ENCODE measurements around the gene AKIP1. TPM values are rescaled to one million over a fixed set of nuclear protein-coding genes. Genes with fewer than 3 reads are reported as not detected.
A peak's percentile ranks its signal among the peaks of the same experiment; 100 is the strongest.
"Not testable (repeated sequence)": the region's sequence is repeated elsewhere in the genome, so short reads cannot be mapped to it uniquely, and the experiment has no call there.

Gene AKIP1
- total RNA-seq, 2 donors from 2014 or later = 25.6 to 31.9 TPM

DNA sequence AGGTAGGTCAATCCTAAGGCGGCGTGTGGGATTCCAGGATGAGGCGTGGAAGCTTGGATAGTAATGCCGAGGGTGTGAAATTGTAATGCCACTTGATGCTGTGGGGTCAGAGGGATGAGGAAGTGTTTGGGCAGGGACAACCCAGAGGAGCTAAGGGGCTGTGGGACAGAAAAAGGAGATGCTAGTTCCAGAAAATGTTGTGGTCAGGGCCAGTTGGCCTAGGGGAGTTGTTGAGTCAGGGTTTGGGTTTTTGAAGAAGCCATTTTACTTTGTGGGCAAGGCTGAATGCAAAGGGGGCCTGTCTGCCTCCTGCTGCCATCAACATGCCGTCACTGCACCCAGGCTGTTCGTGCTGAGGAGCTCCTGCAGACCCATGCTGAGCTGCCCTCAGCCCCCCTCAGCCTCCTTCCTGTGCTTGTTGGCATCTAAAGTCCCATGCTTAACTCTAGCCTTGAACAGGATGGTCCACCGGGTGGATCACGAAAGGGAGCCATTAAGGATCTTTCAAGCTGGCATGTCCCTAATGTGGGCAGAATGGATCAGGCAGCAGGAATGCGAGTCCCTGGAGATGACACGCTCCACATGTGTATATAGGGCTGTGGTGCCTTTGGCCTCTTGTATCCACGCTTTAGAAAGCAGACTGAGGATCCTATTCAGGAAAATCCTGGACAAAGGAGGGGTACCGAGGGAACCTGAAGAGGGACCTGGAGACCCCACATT is 19.6 kb downstream of the AKIP1 start:
- Mint-ChIP-seq H3K27me3 (no peaks in the 10 kb centered on the region), H3K27ac (no peak overlapping the region), H3K36me3 (ENCODE audit: low read depth) (no peaks in the 10 kb centered on the region), H3K9me3 (no peaks in the 10 kb centered on the region), H3K4me1 (no peaks in the 10 kb centered on the region), H3K4me3 (no peak overlapping the region)
- no peak for ATAC-seq (replicated peaks)

GRCh38 chr11:8932564-8933180 is 21.7 kb downstream of the AKIP1 start, which contains the start of gene C11orf16:
Gene C11orf16 (minus strand): TSS chr11:8932947. CDS start chr11:8932308, 639 bp downstream.
- H3K4me1 Mint-ChIP-seq = no peaks in the 10 kb centered on the region
- no peaks in the 10 kb centered on the region for H3K36me3 Mint-ChIP-seq (ENCODE audit: low read depth)
- no peak within 1 kb of the TSS for H3K4me3 Mint-ChIP-seq
- no peak within 1 kb of the TSS for H3K27ac Mint-ChIP-seq
- ATAC-seq (replicated peaks) = no peak
- H3K9me3 Mint-ChIP-seq = no peaks in the 10 kb centered on the region
- H3K27me3 Mint-ChIP-seq = no peaks in the 10 kb centered on the region

GRCh38 chr11:8933931-8934330 is 22.9 kb downstream of the AKIP1 start:
- H3K4me1 Mint-ChIP-seq = no peaks in the 10 kb centered on the region
- H3K36me3 Mint-ChIP-seq (ENCODE audit: low read depth) = no peaks in the 10 kb centered on the region
- no peaks in the 10 kb centered on the region for H3K27me3 Mint-ChIP-seq
- ATAC-seq (replicated peaks) = no peak
- H3K4me3 Mint-ChIP-seq = no peak overlapping the region
- H3K27ac Mint-ChIP-seq = no peak overlapping the region
- H3K9me3 Mint-ChIP-seq = no peaks in the 10 kb centered on the region

DNA sequence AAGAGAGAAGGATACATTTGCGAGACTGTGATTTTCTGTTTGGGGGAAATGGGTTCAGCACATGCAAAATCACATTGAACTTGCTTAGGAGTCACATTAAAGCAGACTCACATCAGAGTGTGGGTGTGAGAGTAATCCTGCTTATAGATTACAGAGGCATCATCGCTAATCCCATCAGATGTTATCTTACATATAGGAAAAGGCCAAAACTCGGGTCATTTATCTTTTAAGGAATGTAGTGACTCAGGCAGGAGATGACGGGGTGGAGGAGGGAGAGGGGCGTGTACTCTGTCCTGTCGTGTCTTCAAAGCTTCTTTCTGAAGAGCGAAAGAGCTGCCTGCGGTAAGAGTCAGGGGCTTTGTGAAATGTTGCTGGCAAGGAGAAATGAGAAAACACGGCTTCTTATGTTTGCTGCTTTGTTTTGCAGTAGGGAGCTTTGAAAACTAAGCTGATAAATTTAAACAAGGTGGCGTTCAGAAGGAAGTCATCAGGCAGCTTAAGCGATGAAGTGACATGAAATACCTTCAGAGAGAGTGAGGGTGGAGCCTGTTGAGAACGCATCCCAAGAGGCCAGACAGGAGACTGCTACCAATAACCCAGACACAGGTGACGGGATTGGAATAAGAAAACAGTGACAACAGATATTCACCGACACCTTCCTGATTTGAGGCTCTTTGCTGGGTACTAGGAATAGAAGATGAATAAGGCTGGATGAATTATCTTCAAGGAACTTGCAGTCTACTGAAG is 23.9 kb downstream of the AKIP1 start:
- no peak for ATAC-seq (replicated peaks)
- H3K27ac Mint-ChIP-seq = peak overlapping the region; percentile 17
- H3K4me3 Mint-ChIP-seq = peak overlapping the region; percentile 7

DNA sequence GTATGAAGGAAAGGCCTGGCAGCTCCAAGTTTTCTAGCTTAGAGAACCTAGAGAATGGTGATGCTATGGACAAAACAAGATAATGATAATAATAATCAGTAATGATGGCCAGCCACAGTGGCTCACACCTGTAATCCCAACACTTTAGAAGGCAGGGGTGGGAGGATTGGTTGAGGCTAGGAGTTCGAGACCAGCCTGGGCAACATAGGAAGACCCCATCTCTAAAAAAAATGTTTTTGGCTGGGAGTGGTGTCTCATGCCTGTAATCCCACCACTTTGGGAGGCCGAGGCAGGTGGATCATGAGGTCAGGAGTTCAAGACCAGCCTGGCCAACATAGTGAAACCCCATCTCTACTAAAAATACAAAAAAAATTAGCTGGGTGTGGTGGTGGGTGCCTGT is 24.8 kb downstream of the AKIP1 start:
- H3K27me3 Mint-ChIP-seq; H3K9me3 Mint-ChIP-seq; H3K4me1 Mint-ChIP-seq; ATAC-seq (replicated peaks); H3K36me3 Mint-ChIP-seq (ENCODE audit: low read depth); H3K4me3 Mint-ChIP-seq: not testable (repeated sequence)
- H3K27ac Mint-ChIP-seq = peak overlapping the region; percentile 17

More for the DNA sequence above, 23.9 kb downstream of the AKIP1 start:
- no peaks in the 10 kb centered on the region for H3K9me3 Mint-ChIP-seq
- no peaks in the 10 kb centered on the region for H3K27me3 Mint-ChIP-seq
- H3K4me1 Mint-ChIP-seq = no peaks in the 10 kb centered on the region
- no peaks in the 10 kb centered on the region for H3K36me3 Mint-ChIP-seq (ENCODE audit: low read depth)

GRCh38 chr11:8937159-8937558 is 26.2 kb downstream of the AKIP1 start:
- Mint-ChIP-seq H3K4me1 (no peaks in the 10 kb centered on the region), H3K4me3 (no peak overlapping the region), H3K9me3 (no peaks in the 10 kb centered on the region), H3K36me3 (ENCODE audit: low read depth) (no peaks in the 10 kb centered on the region), H3K27ac (no peak overlapping the region), H3K27me3 (peaks cover 5% of the 10 kb centered on the region)
- peak; percentile 34 for ATAC-seq (replicated peaks)

- no peak overlapping the region for H3K4me3 Mint-ChIP-seq
- no peak for ATAC-seq (replicated peaks)
- H3K4me1 Mint-ChIP-seq = no peaks in the 10 kb centered on the region
- no peak overlapping the region for H3K27ac Mint-ChIP-seq
- H3K9me3 Mint-ChIP-seq = no peaks in the 10 kb centered on the region
- H3K27me3 Mint-ChIP-seq = peaks cover 5% of the 10 kb centered on the region
- H3K36me3 Mint-ChIP-seq (ENCODE audit: low read depth) = no peaks in the 10 kb centered on the region
These were observed 26.7 kb downstream of the AKIP1 start for GRCh38 chr11:8937659-8938058.

- Mint-ChIP-seq H3K36me3 (ENCODE audit: low read depth) (no peaks in the 10 kb centered on the region), H3K4me1 (no peaks in the 10 kb centered on the region), H3K27ac (no peak overlapping the region), H3K9me3 (no peaks in the 10 kb centered on the region), H3K27me3 (peaks cover 5% of the 10 kb centered on the region), H3K4me3 (no peak overlapping the region)
- no peak for ATAC-seq (replicated peaks)
These were observed 30.5 kb downstream of the AKIP1 start for GRCh38 chr11:8941341-8942103.

DNA sequence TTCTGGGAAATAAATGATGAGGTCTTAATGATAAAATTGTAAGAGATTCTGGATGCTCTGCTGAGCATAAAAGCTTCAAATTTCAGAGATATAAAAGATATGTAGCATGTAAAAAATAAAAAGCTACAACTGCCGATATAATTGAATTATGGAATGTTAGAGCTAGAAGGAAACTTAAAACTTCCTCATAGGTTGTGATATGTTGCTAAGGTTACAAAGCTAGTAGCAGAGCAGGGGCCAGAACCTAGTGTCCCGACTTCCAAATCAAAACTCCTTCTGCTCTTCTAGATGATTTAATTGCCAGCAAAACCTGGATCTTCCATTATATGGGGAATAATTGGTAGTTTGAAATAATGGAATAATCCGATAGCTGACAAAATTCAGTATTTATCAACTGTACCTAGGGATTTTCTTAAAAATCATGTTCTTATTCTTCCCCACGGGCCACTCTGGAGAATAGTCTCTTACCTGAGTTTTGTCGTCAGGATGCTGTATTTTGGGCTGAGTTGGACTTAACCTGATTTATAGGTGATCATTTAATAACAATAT is 31.6 kb downstream of the AKIP1 start, which contains the start of gene ASCL3:
Gene ASCL3 (minus strand): TSS at position 499 of the 549 bp plus-strand sequence. CDS start 4,855 bp downstream, outside the sequence.
- ATAC-seq (replicated peaks) = no peak
- H3K27me3 Mint-ChIP-seq = peaks cover 5% of the 10 kb centered on the region
- H3K9me3 Mint-ChIP-seq = no peaks in the 10 kb centered on the region
- no peak within 1 kb of the TSS for H3K4me3 Mint-ChIP-seq
- peaks cover 9% of the 10 kb centered on the region for H3K36me3 Mint-ChIP-seq (ENCODE audit: low read depth)
- no peaks in the 10 kb centered on the region for H3K4me1 Mint-ChIP-seq
- H3K27ac Mint-ChIP-seq = no peak within 1 kb of the TSS

GRCh38 chr11:8947230-8947943 is 36.4 kb downstream of the AKIP1 start:
- Mint-ChIP-seq H3K27me3 (no peaks in the 10 kb centered on the region), H3K9me3 (no peaks in the 10 kb centered on the region), H3K36me3 (ENCODE audit: low read depth) (peaks cover 57% of the 10 kb centered on the region), H3K4me3 (no peak overlapping the region), H3K4me1 (no peaks in the 10 kb centered on the region), H3K27ac (no peak overlapping the region)
- no peak for ATAC-seq (replicated peaks)

DNA sequence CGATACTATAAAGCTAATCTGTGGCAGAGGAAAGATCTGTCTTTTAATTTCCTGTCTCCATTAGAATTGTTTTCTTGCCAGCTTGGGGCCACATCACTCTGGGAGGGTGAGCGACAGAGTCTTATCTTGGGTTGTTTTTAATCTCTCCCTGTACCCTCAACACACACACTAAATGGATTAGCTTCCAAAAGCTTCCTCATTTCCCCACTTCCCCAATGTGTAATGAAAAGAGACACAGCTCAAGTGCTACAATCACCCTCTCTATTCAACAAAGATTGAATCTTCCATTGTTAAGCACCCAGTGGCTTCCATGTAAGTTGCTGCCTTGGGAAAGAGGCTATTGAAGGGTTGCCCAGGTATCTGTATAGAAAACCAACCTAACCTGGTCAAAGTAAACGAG is 37.9 kb downstream of the AKIP1 start:
- Mint-ChIP-seq H3K36me3 (ENCODE audit: low read depth) (peaks cover 72% of the 10 kb centered on the region), H3K4me3 (no peak overlapping the region), H3K27ac (no peak overlapping the region), H3K4me1 (no peaks in the 10 kb centered on the region), H3K9me3 (no peaks in the 10 kb centered on the region), H3K27me3 (no peaks in the 10 kb centered on the region)
- no peak for ATAC-seq (replicated peaks)

DNA sequence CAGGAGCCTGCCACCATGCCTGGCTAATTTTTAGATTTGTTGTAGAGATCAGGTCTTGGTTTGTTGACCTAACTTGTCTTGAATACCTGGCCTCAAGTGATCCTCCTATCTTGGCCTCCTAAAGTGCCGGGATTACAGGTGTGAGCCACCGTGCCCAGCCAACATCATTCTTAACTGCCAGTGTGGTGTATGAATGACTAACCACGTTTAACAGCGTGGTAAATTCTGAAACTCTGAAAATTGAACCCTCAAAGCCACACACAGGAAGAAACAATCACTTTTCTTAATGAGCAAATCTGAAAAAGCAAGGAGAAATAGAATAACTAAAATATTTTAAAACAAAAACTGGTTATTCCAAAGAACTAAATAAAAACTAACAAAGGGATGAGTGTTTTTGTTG is 45.9 kb downstream of the AKIP1 start:
- peak; percentile 82 for ATAC-seq (replicated peaks)
- Mint-ChIP-seq H3K27me3 (no peaks in the 10 kb centered on the region), H3K27ac (peak overlapping the region; percentile 64), H3K4me1 (peaks cover 20% of the 10 kb centered on the region), H3K36me3 (ENCODE audit: low read depth) (peaks cover 68% of the 10 kb centered on the region), H3K9me3 (no peaks in the 10 kb centered on the region), H3K4me3 (no peak overlapping the region)

GRCh38 chr11:8959546-8960166 is 48.7 kb downstream of the AKIP1 start:
- H3K27ac Mint-ChIP-seq = no peak overlapping the region
- H3K36me3 Mint-ChIP-seq (ENCODE audit: low read depth) = peaks cover 41% of the 10 kb centered on the region
- peak; percentile 43 for ATAC-seq (replicated peaks)
- H3K9me3 Mint-ChIP-seq = no peaks in the 10 kb centered on the region
- no peaks in the 10 kb centered on the region for H3K27me3 Mint-ChIP-seq
- peaks cover 27% of the 10 kb centered on the region for H3K4me1 Mint-ChIP-seq
- H3K4me3 Mint-ChIP-seq = no peak overlapping the region
